GM18909 (cell line): ENCODE measurements around the gene TP63.
"Not testable (repeated sequence)": the region's sequence is repeated elsewhere in the genome, so short reads cannot be mapped to it uniquely, and the experiment has no call there.

Experiments used
- ATAC-seq: cut with Tn5 transposase; IDR thresholded peaks from one replicate; pipeline ENCODE4 v1.9.1; 2021; ENCODE audit warnings: mild to moderate bottlenecking; ENCODE audit not compliant: unreplicated experiment, poor library complexity

The TP63 gene

GRCh38 chr3:189625071-189625470 lies 6.1 kb upstream of the TP63 start:
- no peak for ATAC-seq

- no peak for ATAC-seq
Measured at GRCh38 chr3:189625572-189625971, 5.6 kb upstream of the TP63 start.

GRCh38 chr3:189626286-189626685 lies 4.9 kb upstream of the TP63 start:
- ATAC-seq, result no peak

GRCh38 chr3:189629803-189630455 lies 1.3 kb upstream of the TP63 start:
- ATAC-seq, result no peak

GRCh38 chr3:189630767-189631372 lies 319 bp upstream of the TP63 start:
- peak; percentile 72 for ATAC-seq

GRCh38 chr3:189631409-189631808 lies 220 bp downstream of the TP63 start:
- no peak for ATAC-seq

- ATAC-seq, result no peak
Measured at GRCh38 chr3:189632242-189632641, 1.1 kb downstream of the TP63 start.

GRCh38 chr3:189635339-189635738 lies 4.2 kb downstream of the TP63 start:
- ATAC-seq, result no peak

GRCh38 chr3:189636048-189636447 lies 4.9 kb downstream of the TP63 start:
- ATAC-seq, result no peak

GRCh38 chr3:189637750-189638149 lies 6.6 kb downstream of the TP63 start:
- ATAC-seq, result no peak

- ATAC-seq, result no peak
Measured at GRCh38 chr3:189638276-189639031, 7.3 kb downstream of the TP63 start.

GRCh38 chr3:189641776-189642175 lies 10.6 kb downstream of the TP63 start:
- no peak for ATAC-seq

GRCh38 chr3:189646853-189647542 lies 15.8 kb downstream of the TP63 start:
- ATAC-seq, result no peak

- ATAC-seq, result no peak
Measured at GRCh38 chr3:189652042-189652441, 20.9 kb downstream of the TP63 start.

GRCh38 chr3:189655617-189656016 lies 24.4 kb downstream of the TP63 start:
- no peak for ATAC-seq

GRCh38 chr3:189659571-189659970 lies 28.4 kb downstream of the TP63 start:
- ATAC-seq, result no peak

- no peak for ATAC-seq
Measured at GRCh38 chr3:189664311-189664710, 33.1 kb downstream of the TP63 start.

GRCh38 chr3:189672346-189672745 lies 41.2 kb downstream of the TP63 start:
- ATAC-seq, result not testable (repeated sequence)

- peak; percentile 88 for ATAC-seq
Measured at GRCh38 chr3:189673535-189673934, 42.3 kb downstream of the TP63 start.

GRCh38 chr3:189674249-189674913 lies 43.2 kb downstream of the TP63 start:
- no peak for ATAC-seq
